GM11168 (cell line): ENCODE results near the gene CNRIP1.
"Not testable (repeated sequence)": the region's sequence is repeated elsewhere in the genome, so short reads cannot be mapped to it uniquely, and the experiment has no call there.

Experiments used
- in situ Hi-C: fragments of 300-500 bp; cut with MboI; formaldehyde crosslinking; loops from one replicate; pipeline ENCODE4 v1.12.0; 2022; ENCODE audit warnings: low sequenced_read_pairs; ENCODE audit not compliant: unreplicated experiment

The CNRIP1 gene

DNA sequence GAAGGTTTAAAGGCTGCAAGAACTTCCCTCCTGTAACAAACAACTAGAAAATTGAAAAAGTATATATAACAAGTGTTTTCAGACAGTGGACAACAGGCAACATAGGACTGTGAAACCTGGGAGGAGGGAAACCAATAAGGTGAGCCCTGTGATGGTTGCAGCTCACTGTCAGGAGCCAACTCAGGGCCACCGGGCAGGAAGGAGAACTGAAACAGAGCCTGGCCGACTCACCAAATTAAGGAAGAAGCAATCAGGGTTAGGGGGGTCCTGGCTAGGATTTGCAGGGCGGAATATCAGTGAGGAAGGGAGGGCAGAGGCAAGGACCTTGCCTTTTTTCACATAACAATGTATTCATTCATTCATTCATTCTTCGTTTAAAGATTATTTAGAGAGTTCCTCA lies 21.8 kb upstream of the CNRIP1 start:
- in situ Hi-C loops, result no loop called here

DNA sequence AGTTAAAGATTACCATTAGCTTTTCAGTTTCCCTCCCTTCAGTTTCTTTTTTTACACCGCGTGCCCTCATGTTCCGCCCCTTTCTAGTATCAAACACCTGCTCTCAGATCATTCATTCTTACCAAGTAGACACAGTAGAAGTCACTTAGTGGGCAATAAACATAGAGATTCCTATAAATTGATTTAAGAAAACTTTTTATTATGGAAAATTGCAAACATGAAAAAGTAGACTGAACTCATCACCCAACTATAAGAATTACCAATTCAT lies 21.2 kb upstream of the CNRIP1 start:
- in situ Hi-C loops, result no loop called here

DNA sequence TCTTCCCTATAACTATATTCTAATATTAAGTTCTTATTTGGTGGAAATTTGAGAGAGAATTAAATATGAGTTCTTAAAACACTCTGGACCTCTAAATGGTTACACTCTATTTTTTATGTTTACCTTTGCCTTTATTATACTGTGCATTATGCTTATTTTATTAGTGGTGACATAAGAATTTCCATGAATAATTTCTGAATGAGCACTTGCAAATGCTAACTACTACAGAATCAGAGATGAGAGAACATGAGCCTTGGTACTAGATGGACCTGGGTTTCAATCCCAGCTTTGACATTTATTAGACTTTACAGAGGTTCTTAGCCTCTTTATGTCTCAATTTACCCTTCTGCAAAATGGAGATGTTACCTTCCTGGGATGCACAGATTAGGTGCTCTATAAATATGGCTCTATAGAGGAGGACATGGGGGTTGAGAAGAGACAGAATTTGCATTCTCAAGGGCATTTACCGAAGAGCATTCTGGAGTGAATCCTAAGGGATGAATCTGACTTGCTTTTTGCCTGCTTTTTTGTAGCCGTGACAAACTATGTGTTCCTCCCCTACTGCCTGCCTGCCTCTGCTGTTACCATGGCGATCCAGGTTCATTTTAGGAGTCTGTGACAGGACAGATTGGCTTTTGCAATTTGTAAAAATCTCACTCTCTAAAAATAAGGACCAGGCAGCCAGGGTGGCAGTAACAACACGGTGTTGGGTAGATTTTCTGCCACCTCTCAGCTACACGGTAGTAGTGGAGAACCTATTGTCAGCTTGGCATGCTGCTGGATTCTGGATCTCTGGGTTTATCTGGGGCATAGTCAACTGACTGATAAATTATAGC lies 20.7 kb upstream of the CNRIP1 start:
- in situ Hi-C loops, result no loop called here

DNA sequence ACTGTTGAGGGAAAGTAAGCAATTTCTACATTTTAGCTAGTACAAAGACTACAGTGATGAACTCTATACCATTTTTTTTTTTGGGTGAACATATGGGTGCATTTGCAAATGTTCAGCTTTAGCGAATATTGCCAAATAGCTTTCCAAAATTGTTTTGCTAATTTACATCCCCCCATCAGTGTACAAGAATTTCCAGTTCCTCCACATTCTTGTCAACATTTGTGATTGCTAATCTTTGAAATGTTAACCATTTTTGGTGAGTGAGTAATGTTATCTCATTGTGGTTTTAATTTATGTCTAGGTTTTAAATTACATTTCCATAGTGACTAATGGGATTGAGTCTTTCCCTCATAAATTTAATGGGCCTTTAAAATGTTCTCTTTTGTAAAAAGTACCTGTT lies 16.4 kb upstream of the CNRIP1 start:
- in situ Hi-C loops, result no loop called here

DNA sequence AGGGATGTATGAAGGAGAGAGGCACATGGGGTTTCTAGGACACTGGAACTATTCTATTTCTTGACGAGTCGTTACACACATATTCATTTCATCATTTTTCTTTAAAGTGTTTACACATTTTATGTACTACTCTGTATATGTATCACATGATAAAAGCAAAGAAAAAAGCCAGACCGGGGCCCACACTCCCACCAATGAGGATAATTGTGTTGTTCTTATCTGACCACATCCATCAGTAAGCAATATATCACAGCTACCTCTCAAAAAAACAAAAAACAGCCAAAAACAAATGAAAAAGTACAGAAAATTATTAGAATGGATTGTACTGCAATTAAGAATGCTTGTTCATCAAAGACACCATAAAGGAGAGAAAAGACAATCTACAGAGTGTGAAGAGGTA lies 14.2 kb upstream of the CNRIP1 start:
- in situ Hi-C loops, result no loop called here

DNA sequence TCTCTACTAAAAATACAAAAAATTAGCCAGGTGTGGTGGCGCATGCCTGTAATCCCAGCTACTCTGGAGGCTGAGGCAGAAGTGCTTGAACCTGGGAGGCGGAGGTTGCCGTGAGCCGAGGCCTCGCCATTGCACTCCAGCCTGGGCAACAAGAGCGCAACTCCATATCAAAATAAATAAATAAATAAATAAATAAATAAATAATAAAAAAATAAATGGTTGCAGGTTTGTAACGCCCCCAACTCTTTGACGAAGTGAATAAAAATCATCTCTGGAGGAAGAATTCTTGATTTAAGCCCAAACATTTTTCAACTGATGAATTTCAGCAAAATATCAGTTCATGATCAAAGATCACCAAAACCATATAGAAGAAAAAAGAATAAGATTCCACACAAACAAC lies 13.3 kb upstream of the CNRIP1 start:
- in situ Hi-C loops, result no loop called here

DNA sequence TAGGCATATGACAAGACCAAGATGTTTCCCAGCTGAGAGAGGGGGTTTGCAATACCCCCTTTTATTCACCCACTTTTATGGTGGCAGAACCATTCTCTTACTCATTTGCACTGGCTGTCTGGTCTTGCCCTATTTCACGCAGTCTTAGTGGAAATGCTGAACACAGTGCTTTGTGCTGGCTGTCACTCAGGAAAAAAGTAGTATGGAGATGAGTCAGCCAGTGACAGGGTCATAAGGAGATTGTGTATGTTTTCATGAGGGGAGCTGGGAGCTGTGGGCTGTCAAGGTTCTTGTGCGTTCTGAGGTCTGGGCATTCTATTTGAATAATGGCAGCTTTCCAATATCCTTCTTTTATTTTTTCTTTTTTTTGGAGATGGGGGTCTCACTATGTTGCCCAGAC lies 10.9 kb upstream of the CNRIP1 start:
- in situ Hi-C loops, result no loop called here

DNA sequence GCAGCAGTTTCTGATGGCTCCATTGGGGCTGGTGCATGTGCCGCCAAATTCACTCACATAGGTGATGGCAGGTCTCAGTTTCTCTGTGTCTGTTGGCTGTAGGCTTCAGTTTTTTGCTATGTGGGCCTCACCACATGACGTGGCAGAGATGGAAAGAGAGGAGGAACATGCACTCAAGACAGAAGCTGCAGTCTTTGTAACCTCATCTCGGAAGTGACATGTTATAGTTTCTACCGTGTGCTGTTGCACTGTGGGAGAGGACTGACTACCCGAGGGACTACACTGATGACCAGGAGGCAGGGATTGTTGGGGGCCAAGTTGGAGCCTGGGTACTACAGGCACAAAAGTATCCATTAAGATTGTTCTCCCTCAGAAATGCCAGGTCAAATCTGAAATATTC lies 9.2 kb upstream of the CNRIP1 start:
- in situ Hi-C loops, result no loop called here

DNA sequence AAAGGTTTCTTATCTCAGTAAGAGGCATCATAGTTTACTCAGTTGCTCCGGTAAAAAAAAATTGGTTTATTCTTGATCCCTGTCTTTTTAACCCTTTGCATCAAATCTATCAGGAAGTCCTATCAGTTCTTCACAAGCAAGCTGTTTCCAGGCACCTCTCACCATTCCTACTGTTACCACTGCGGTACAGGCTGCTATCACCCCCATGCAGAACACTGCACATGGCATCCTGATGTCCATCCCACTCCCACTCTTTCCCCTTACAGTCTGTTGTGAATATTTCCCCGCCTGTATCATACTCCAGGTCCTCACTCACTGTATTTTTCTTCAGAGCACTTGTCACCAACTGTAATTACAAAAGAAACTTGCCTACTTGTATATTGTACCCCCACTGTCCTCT lies 5.3 kb upstream of the CNRIP1 start:
- in situ Hi-C loops, result no loop called here

DNA sequence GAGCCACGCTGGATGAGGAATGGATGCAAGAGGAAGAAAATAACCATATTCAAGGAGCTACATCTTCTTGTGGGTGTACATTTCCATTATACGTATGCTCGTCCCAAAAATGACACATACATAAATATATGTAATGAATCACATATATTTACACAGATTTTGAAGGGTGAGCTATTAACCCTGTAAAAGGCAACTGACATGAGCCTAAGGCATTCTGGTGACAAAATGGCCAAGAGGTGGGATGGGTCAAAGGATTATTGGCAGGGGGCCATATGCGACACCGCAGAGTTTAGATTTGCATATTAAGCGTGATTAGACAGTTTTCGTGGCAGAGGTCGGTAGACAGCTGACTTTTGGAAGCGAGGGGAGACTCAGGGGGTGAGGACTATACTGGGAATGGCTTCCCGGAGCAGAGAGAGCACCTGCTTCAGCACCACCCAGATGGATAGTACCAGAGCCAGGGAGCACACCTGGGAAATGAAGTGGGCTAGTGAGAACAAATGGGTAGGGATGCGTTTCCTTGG lies 431 bp upstream of the CNRIP1 start:
- in situ Hi-C loops, result no loop called here

DNA sequence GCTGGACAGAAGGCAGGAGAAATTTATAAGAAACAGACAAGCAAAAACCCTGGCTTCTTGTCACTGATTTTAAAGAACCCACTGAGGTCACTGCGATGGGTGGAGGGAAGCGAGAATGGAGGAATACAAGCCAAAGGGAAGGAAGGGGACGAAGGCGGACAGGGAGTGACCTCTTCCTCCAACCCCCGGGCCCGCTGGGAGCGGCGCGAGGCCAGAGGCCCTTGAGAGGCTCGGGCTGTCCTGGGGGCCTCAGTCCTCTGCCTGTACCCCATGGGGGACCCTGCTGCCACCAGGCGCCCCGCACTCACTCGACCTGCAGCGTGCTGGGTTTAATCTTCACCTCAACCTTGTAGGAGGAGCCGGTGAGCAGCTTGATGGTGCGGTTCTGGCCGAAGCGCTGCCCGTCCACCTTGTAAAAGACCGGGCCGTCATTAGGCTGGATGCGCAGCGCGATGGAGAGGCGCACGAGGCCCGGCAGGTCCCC lies 793 bp downstream of the CNRIP1 start:
- in situ Hi-C loops, result no loop called here

DNA sequence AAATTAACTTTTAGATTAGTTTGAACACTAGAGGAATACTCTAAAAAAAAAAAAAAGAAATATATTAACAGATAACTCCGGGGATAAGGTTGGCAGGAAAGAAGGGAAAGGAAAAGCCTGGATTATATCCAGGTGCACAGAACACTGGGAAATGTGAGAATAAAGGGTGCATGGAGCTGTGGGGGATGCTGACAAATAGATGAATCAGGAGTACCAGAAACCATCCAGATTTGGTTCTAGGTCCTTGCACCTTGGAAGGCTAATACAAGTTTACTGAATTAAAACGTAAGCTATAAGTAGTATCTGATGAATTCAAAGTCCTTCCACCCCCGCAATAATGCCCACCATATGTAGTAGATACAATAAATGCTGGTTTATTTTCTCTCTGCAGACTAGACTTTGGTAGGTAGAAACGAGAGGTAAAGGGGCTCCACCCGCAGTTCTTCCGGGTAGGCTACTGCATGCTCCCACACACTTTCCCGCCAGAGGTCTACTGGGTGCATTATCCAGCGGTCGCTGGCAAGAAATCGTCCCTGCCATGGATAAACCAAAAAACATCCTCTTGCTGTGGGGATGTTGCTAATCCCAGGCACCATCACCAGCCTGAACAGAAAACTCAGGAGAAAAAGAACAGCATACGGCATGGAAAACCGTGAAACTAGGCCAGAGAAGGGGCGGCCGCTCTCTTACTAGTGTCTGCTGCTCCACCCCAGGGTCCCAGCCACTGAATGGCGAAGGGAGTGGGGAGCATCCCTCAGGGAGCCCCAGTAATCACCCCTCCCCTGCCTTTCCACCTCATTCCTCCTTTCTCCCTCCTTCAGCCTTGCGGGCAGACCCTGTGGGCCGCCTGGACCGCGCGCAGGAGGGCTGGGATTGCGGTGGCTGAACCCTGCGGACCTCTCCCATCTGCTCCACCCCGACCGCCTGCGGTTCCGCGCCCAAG lies 1.5 kb downstream of the CNRIP1 start:
- in situ Hi-C loops, result no loop called here

DNA sequence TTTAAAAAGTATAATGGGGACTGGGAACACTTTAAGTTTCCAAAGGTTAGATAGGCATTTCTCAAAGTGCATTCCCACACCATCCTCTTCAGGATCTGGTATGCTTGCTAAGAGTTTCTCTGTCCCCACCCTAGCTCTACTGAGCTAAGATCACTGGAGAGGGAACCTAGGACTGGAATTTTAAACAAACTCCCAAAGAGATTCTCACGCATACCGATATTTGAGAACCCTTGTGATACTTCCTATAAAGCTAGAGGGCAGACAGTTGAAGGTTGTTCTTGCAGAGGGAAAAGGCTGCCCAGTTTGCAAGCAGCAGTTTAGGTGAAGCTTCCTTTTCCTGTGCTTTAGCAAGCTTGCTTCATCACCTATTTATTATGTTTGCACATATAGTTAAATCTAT lies 3.6 kb downstream of the CNRIP1 start:
- in situ Hi-C loops, result no loop called here

DNA sequence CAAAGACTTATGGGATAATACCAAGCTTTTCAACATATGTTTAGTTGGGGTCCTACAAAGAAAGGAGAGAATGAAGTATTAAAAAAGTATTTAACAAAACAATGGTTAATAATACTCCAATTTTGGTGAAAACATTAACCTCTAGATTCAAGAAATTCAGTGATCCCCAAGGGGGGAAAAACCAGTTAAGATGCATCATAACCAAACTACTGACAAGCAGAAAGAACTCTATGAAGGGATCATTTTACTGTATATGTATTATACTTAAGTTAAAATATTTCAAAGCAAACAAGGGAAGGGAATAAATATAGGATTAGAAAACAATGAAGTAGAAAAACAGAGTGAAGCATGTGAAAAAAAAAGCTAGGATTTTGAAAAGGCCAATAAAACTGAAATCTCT lies 8.7 kb downstream of the CNRIP1 start:
- in situ Hi-C loops, result no loop called here

DNA sequence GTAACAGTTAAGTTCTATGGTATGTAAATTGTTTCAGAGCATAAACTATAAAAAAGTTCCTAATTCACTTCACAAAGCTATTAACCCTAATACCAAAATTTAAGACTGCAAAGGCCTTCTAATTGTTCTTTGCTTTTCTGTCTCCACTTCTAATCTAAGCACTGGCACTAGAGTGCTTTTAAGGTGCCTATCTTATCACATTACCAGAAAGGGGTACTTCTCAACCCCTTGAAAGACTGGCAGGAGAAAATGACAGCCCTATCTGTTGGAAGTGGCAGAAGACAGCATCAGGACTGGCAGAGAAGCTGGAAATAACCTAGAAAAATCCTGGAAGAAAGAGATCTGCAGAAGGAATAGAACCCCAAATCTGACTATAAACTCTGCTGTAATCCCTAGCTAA lies 10.3 kb downstream of the CNRIP1 start:
- in situ Hi-C loops, result no loop called here

DNA sequence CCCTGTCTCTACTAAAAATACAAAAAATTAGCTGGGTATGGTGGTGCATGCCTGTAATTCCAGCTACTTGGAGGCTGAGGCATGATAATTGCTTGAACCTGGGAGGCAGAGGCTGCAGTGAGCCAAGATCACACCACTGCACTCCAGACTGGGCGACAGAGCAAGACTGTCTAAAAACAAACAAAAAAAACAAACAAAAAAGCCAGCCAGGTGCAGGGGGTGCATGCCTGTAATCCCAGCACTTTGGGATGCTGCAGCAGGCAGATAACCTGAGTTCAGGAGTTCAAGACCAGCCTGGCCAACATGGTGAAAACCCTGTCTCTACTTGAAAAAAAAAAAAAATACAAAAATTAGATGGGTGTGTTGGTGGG lies 15.9 kb downstream of the CNRIP1 start:
- in situ Hi-C loops, result not testable (repeated sequence)

DNA sequence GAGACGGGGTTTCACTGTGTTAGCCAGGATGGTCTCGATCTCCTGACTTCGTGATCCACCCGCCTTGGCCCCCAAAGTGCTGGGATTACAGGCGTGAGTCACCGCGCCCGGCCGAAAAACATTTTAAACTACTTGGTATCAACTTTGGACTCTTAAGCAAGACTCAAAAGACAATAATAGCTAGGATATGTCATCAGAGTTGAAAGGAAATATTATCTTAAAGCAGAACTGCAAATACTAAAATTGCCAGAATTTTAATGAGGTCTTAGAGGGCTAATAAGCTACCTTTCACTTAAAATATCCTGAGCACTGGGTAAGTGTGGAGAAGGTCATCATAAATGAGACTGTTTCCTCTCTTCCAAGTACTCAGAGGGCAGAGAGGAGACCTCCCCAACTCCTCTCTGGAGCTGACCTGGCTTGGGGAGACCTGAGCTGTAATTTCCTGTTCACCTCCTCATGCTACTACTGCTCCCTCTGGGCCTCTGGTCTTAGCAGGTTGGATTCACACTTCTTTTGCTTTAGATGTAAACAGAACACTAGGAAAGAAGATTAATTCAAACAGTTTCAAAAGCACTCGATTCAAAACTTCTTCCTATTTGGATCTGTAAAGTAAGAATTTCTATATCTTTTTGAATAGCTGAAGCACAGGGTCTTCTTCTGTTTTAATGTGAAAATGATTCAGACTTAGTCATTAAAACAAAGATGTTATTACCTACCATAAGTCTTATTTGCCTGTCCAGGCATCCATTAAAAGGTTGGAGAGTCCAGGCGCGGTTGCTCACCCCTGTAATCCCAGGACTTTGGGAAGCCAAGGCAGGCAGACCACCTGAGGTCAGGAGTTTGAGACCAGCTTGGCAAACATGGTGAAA lies 16.5 kb downstream of the CNRIP1 start:
- in situ Hi-C loops, result no loop called here

DNA sequence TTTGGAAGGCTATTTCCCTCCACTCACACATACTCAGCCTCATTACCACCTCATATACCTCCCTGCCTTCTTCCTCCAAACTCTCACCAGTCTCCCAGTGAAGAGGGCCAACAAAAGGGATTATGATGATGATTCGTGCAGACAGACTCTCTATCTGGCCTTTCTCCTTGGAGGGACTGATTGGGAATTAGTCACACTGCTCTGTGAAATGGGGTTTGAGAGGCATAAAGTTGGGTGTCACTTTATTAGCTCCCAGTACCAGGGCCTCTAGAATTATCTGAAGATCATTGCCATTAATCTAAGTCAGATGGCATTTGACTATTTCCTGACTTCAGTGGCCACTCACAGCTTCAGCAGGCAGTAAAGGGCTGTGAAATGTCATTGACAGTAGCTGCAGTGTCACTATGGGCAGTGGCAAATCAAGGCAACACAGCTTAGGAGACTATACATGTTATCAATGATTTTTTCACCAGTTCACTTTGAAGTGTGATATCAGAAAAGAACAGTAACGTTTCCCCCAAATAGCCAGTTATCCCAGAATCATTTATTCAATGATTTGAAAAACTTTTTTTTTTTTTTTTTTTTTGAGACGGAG lies 17.4 kb downstream of the CNRIP1 start:
- in situ Hi-C loops, result no loop called here

DNA sequence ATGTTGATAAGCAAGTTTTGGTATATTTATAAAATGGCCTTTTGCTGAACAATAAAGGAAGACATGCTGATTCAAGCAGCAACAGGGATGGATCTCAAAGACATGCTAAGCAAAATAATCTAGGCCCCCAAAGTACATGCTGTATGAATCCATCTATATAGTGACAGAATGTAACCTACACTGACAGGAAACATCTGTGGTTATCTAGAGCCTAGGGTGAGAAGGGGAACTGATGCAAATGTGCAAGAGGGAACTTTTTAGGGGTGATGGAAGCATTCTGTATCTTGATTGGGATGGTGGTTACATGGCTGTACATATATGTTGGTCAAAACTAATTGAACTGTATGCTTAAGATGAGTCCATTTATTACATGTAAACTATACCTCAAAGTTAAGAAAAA lies 24.2 kb downstream of the CNRIP1 start:
- in situ Hi-C loops, result no loop called here

DNA sequence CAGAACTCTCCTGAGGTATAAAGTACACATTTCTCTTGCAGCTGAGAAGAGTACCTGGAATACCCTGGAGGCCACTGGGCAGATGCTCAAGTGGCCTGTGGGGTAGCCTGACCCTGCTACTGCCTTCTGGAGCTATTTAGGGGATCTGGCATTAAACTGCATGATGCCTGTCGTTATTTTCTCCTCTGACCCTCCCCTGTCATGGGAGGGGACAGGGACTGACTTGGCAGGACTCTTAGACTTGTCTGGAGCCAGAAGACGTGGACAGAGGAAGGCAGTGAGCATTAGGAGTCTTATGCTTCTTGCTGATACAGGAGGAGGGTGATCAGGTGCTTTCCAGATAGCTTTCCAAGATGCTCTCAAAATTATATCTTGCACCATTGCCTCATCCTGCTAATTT lies 24.8 kb downstream of the CNRIP1 start:
- in situ Hi-C loops, result no loop called here
